Gastroesophageal sphincter (tissue), 3 donors: ENCODE data around the gene SPAAR.

Experiments
- POLR2A ChIP-seq, 2 donors: fragments of 450-650 bp; IDR thresholded peaks; one replicate each; pipeline ENCODE4 v1.6.1; 2017; ENCODE audit warnings: antibody characterized with exemption in 2 of 2, mild to moderate bottlenecking in 2 of 2, moderate library complexity in 1 of 2
- TF ChIP-seq, protein P1 (sequence below), 4 experiments: fragments of 200-600 bp in 2 of 4; fragments of 450-650 bp in 2 of 4; sonication (generic) in 1 of 4; IDR thresholded peaks; one replicate each; pipeline ENCODE4 v1.5.1; 2017 to 2019; ENCODE audit warnings: antibody characterized with exemption in 4 of 4, mild to moderate bottlenecking in 2 of 4, moderate library complexity in 2 of 4

DNA sequence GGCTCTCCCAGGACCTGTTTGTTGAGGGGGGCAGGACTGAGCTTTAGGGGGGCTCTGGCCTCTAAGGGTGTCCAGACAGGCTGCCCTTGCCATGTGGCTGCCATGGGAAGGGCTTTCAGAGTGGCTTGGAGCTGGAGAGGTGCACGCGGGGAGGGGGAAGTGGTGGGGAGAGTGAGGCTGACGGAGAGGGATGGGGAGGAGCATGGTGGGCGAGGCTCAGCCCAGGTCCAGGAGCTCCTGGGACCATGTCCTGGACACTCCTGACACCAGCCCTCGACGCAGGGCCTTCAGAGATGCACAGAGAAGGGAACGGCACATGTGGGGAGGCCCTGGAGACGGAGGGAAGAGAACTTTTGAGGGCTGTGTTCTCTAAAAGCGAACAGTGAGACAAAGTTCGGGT is 2.4 kb downstream of the SPAAR start:
- TF ChIP-seq POLR2A (IDR thresholded peaks at IDR 0.05), result no peak
- TF ChIP-seq, protein P1, sequence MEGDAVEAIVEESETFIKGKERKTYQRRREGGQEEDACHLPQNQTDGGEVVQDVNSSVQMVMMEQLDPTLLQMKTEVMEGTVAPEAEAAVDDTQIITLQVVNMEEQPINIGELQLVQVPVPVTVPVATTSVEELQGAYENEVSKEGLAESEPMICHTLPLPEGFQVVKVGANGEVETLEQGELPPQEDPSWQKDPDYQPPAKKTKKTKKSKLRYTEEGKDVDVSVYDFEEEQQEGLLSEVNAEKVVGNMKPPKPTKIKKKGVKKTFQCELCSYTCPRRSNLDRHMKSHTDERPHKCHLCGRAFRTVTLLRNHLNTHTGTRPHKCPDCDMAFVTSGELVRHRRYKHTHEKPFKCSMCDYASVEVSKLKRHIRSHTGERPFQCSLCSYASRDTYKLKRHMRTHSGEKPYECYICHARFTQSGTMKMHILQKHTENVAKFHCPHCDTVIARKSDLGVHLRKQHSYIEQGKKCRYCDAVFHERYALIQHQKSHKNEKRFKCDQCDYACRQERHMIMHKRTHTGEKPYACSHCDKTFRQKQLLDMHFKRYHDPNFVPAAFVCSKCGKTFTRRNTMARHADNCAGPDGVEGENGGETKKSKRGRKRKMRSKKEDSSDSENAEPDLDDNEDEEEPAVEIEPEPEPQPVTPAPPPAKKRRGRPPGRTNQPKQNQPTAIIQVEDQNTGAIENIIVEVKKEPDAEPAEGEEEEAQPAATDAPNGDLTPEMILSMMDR (IDR thresholded peaks at IDR 0.05), result no peak
